Measurements from ENCODE around the gene UTP11. TPM values are rescaled to one million over a fixed set of nuclear protein-coding genes. Genes with fewer than 3 reads are reported as not detected.
"Not testable (repeated sequence)": the region's sequence is repeated elsewhere in the genome, so short reads cannot be mapped to it uniquely, and the experiment has no call there.

UTP11 gene
- total RNA-seq, result 10 to 100 TPM; 45.6 to 61.4 TPM
- long read RNA-seq, donor 1, transcript UTP11-201 (8 exons, 2,019 nt), result major isoform, 20 of 22 reads
- long read RNA-seq, donor 1, partial matches to known transcripts, result 1 of 22 reads
- long read RNA-seq, donor 1, other reads (novel, unspliced or antisense), result 0 of 22 reads
- long read RNA-seq, donor 2, transcript UTP11-201 (8 exons, 2,019 nt), result major isoform, 99 of 112 reads
- long read RNA-seq, donor 2, partial matches to known transcripts, result 10 of 112 reads
- long read RNA-seq, donor 2, other reads (novel, unspliced or antisense), result 3 of 112 reads

- intact Hi-C loops (cut with DNase I), result no loop called here
These were observed at the start of gene UTP11 for GRCh38 chr1:38012363-38013226. Gene UTP11 (plus strand): TSS chr1:38012734. CDS start chr1:38012803, 69 bp downstream.

GRCh38 chr1:37964106-37964505 lies 48.4 kb upstream of the UTP11 start:
- DNase-seq (ENCODE audit: low spot score); intact Hi-C loops (cut with DNase I): not testable (repeated sequence)

More at GRCh38 chr1:38012363-38013226, at the start of gene UTP11:
- DNase-seq (ENCODE audit: low spot score), result peak; percentile 97

GRCh38 chr1:37965301-37965700 lies 47.2 kb upstream of the UTP11 start:
- DNase-seq (ENCODE audit: low spot score), result no peak
- intact Hi-C loops (cut with DNase I), result no loop called here

GRCh38 chr1:37973684-37974083 lies 38.9 kb upstream of the UTP11 start:
- DNase-seq (ENCODE audit: low spot score); intact Hi-C loops (cut with DNase I): not testable (repeated sequence)

- no peak for DNase-seq (ENCODE audit: low spot score)
- intact Hi-C loops (cut with DNase I), result no loop called here
These were observed 38.0 kb upstream of the UTP11 start for GRCh38 chr1:37974567-37974966.

GRCh38 chr1:37975083-37975482 lies 37.5 kb upstream of the UTP11 start:
- intact Hi-C loops (cut with DNase I), result loop anchor here (5.0 kb wide), 2 partner anchors 88 to 93 kb away; no protein-coding TSS in a partner anchor
- not testable (repeated sequence) for DNase-seq (ENCODE audit: low spot score)

GRCh38 chr1:37978541-37978940 lies 34.0 kb upstream of the UTP11 start:
- no peak for DNase-seq (ENCODE audit: low spot score)
- intact Hi-C loops (cut with DNase I), result loop anchor here (5.0 kb wide), 2 partner anchors 91 to 96 kb away; no protein-coding TSS in a partner anchor

GRCh38 chr1:37983546-37983945 lies 29.0 kb upstream of the UTP11 start:
- no peak for DNase-seq (ENCODE audit: low spot score)
- intact Hi-C loops (cut with DNase I), result no loop called here

- intact Hi-C loops (cut with DNase I), result no loop called here
These were observed 24.9 kb upstream of the UTP11 start for GRCh38 chr1:37987679-37988078.

GRCh38 chr1:37989361-37989930 lies 23.1 kb upstream of the UTP11 start:
- intact Hi-C loops (cut with DNase I), result no loop called here
- DNase-seq (ENCODE audit: low spot score), result peak; percentile 85

More at GRCh38 chr1:37987679-37988078, 24.9 kb upstream of the UTP11 start:
- DNase-seq (ENCODE audit: low spot score), result no peak

- peak; percentile 65 for DNase-seq (ENCODE audit: low spot score)
- intact Hi-C loops (cut with DNase I), result no loop called here
These were observed 17.5 kb upstream of the UTP11 start for GRCh38 chr1:37994886-37995566.

- intact Hi-C loops (cut with DNase I), result no loop called here
- peak; percentile 97 for DNase-seq (ENCODE audit: low spot score)
These were observed 16.7 kb upstream of the UTP11 start for GRCh38 chr1:37995751-37996345.

GRCh38 chr1:37997256-37998088 lies 15.1 kb upstream of the UTP11 start:
- intact Hi-C loops (cut with DNase I), result no loop called here
- peak; percentile 75 for DNase-seq (ENCODE audit: low spot score)

- intact Hi-C loops (cut with DNase I), result no loop called here
These were observed 14.3 kb upstream of the UTP11 start for GRCh38 chr1:37998089-37998808.

GRCh38 chr1:37998913-37999429 lies 13.6 kb upstream of the UTP11 start:
- intact Hi-C loops (cut with DNase I), result no loop called here
- DNase-seq (ENCODE audit: low spot score), result peak; percentile 76

More at GRCh38 chr1:37998089-37998808, 14.3 kb upstream of the UTP11 start:
- peak; percentile 54 for DNase-seq (ENCODE audit: low spot score)

GRCh38 chr1:37999430-38000232 lies 12.9 kb upstream of the UTP11 start:
- intact Hi-C loops (cut with DNase I), result no loop called here
- peak; percentile 85 for DNase-seq (ENCODE audit: low spot score)

- DNase-seq (ENCODE audit: low spot score), result no peak
- intact Hi-C loops (cut with DNase I), result no loop called here
These were observed 12.4 kb upstream of the UTP11 start for GRCh38 chr1:38000233-38000528.

Data from posterior vena cava (tissue), 2 donors.